CD4-positive, alpha-beta T cell treated with Interferon gamma for 1 hour (primary cell): ENCODE measurements around the gene USP47.
"Not testable (repeated sequence)": the region's sequence is repeated elsewhere in the genome, so short reads cannot be mapped to it uniquely, and the experiment has no call there.

Source experiments
- DNase-seq: peaks from one replicate; pipeline ENCODE4 v3.0.0-alpha.2; 2020

The USP47 gene

GRCh38 chr11:11841723-11842420, at the start of gene USP47:
Gene USP47 (plus strand): TSS chr11:11841972. CDS start chr11:11842186, 214 bp downstream.
- peak; percentile 93 for DNase-seq

DNA sequence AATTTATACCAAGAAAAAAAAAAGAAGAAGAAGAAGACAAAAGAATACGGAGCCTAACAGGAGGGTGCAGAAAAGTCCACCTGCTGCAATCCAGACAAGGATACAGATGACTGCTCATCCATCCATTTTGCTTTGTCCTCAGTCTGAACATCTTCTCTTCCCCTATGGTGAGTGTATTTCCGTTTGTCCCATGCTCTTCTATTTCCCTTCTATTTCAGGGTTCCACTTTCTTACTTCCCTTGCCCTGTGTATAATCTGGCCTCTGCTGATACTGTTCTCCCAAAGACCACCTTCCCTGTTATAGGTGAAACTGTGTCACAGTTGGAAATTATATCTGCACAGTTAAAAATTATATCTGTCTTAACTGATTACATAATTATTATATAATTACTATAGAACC, 48.7 kb upstream of the USP47 start:
- DNase-seq = no peak

DNA sequence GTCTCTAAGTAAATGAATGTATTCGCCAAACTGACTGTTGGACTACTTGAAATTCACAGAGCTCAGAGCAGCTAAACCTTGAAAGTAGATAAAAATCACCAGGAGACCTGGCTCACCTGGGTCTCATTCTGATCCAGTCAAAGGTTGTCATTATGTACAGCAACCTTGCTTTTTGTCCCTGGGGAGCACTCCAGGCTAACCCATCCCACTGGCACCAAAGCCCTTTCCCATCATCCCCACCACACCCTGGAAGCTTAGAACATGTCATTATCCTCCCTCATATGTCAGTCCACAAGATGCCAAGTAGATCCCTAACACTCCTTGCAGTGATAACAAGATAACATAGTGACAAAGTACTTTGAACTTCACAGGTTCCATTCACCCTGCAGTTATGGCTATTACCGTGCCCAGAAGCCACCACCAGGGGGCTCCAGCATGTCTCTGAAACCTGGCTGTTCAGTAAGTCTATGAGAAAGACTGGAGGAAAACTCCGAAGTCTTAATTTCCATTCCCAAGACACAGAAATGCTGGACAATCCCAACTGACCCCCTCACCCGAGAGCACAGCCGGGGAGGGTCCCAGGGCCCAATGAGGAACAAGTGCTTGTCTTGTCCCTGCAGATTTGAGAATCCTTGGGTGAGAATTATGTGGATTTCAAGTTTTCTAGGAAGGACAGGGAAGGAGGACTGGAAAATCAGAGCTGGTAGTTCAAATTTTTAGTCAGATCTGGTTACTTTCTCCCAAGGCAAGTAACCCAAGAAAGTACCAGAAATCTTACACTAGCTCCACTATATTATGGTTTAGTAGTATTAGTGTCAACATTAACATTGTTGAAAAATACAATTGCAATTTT, 43.0 kb upstream of the USP47 start:
- peak; percentile 63 for DNase-seq

DNA sequence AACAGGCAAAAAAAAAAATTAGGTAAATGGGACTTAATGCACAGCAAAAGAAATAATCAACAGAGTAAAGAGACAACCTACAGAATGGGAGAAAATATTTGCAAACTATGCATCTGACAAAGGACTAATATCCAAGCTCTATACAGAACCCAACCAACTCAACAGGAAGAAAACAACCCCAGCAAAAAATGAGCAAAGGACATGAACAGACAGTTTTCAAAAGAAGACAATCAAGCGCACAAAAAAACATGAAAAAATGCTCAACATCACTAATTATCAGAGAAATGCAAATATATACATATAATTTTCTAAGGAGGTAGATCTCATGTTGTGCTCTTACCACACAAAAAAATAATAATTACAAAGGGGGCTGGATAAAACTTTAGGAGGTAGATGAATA, 36.5 kb upstream of the USP47 start:
- no peak for DNase-seq

- no peak for DNase-seq
Measured at GRCh38 chr11:11806074-11806473, 35.7 kb upstream of the USP47 start.

DNA sequence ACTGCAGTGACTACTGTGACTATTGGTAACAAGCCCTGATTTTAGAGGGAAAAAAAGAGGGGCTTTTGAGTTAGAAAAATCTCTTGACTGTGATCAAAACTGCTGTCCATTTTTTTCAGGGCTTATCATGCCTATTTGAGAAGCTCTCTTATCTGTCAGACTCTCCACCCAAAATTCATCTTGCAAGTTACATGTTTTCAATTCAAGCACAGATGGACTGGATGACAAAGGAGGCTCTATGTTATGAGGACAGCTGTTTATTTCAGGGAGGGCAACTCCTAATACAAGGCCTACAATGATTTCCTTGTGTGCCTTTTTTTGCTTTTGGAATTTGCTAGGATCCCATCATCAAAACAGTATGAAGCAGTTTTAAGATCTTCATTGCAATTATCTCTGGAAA, 35.2 kb upstream of the USP47 start:
- no peak for DNase-seq

DNA sequence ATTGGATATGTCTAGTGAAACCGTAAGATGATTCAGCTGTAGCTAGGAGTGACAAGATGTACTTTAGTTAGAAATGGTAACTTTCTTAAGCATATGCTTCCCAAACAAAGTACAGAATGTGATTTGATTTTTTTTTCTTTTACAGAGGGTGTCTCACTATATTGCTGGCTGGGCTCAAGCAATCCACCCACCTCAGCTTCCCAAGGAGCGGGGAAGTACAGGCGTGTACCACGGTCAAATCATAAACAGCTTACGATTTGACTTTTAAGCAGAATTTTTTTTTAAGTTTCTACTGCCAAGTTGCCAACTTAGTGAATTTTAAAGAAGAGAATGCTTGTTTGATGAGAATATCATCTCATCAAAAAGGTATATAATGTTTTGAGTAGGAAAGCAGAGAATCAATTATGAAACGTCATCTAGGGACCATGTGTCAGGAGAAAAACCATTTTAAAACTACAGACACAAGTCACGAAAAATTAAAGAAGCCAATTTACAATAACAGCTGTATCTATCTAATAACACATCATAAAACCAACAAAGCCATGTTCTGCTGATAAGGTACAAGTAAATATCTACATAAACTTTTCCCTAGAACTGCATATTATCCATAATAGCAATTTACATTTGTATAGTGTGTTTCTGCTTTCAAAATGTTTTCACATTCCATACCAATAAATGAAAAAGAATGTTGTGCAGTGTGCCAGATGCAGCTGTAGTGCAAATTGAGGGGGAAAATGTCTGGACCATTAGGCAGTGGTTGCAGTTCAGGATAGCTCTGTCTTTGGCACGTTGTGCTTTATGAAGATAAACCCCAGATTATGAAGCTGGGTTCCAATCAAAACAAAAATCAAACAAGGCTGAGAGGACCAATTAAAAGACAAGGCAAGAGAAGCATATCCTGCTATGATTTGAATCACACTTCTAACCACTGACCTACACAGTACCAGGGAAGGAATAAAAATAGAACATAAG, 33.7 kb upstream of the USP47 start:
- DNase-seq = no peak

DNA sequence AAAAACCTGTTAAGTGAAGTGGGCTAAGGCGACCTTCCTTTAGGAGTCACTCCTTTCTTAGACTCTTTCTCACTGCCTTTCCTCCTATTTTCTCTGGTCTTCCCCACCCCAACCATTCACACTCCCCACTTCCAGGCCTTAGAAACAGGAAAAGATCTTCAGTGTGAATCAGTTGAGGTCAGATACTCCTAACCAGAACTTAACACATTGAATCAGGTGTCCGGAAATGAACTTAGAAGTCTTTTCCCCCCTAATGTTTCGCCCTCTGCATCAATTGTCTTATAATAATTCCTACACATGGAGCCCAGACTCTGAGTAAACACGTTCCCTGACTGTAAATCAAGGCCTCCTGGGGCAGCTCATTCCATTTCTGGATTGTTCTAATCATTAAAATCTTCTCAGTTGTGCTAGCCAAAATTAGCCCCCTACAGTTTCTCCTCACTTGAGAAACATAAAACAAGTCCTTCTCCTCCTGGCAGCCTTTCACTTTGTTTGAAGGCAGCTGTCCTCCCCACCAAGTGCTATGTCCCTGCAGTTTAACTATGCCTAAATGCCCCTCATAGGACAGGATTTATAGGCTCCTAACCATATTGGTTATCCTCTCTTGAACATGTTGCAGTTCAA, 32.7 kb upstream of the USP47 start:
- no peak for DNase-seq

DNA sequence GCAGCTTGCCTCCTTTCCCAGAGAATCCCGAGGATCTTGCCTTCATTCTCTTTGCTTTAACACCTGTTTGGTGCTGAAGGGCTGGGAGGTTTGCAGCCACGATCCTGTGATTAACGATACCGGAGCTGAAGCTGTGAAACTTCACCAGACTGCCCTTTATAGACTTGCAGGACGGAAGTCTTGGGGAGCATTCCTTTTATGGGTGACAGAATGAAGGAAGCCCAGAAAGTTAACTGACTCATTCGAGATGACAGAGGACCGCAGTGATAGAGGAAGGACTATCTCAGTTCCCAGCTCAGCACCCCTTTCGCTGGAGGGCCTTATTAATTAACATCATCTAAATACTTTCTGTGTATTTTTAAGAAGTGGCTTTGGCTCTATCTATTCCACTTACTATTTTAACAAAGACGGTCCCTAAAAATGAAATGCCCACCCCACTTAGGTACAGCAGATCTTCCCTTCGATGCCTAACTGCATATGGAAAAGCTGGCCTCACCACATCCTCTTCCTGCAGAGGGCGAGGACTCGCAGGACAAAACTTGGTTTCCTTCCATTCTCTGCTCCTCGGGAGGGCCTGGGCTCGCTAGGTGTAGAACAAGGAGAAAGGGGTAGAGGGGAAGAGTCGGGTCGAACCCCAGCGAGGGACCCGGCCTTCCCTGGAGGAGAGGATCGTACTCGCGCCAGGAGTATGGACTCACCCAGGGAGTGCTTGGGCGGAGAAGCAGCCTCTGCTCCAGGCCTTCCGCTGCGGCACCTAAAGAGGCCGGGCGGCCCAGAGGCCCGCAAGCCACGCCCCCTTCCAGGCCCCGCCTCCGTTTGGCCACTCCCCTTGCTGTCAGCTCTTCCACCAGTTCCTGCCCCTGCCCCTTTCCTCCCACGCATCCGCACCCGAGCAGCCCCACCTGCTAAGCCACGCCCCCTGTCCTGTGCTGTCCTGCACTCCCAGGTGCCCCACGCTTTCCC, 30.7 kb upstream of the USP47 start:
- DNase-seq = no peak

- DNase-seq = no peak
Measured at GRCh38 chr11:11813288-11813962, 28.3 kb upstream of the USP47 start.

- no peak for DNase-seq
Measured at GRCh38 chr11:11814614-11815452, 26.9 kb upstream of the USP47 start.

- no peak for DNase-seq
Measured at GRCh38 chr11:11816511-11817314, 25.1 kb upstream of the USP47 start.

GRCh38 chr11:11817957-11818356, 23.8 kb upstream of the USP47 start:
- DNase-seq = no peak

- no peak for DNase-seq
Measured at GRCh38 chr11:11818529-11819121, 23.1 kb upstream of the USP47 start.

GRCh38 chr11:11821899-11822298, 19.9 kb upstream of the USP47 start:
- no peak for DNase-seq

DNA sequence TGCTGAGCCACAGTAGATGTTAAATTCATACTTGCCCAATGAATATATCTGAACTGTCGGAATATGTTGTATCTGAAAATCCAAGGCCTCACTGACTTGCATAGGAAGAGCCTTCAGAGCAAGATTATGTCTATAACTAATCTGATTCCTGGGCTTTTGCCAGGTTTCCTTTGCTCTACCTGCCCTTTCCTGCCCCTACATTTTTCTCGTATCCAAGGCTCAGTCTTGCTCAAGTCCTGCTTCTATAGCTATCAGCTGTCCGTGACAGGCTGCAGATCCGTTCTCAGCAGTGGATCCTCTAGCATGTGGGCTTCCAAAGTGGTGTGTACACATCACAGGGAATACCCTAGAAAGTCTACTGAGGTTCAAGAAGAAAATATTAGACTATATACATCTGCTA, 18.8 kb upstream of the USP47 start:
- no peak for DNase-seq

- DNase-seq = no peak
Measured at GRCh38 chr11:11826260-11826659, 15.5 kb upstream of the USP47 start.

DNA sequence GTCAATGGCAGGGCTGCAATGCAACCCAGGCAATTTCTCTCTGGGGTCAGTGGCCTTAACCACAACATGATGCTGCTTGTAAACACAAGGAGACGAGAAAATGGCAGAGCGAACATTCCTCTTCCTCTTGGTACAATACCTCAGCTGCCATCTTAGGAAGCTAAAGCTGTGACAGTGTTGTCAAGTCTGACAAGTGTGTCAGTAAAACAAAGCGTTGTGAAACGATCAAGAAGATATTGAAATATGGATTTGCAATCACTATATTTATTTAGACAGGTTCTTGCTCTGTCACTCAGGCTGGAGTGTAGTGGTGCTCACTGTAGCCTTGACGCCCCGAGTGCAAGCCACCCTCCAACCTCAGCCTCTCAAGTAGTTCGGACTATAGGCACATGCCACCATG, 14.5 kb upstream of the USP47 start:
- DNase-seq = no peak

DNA sequence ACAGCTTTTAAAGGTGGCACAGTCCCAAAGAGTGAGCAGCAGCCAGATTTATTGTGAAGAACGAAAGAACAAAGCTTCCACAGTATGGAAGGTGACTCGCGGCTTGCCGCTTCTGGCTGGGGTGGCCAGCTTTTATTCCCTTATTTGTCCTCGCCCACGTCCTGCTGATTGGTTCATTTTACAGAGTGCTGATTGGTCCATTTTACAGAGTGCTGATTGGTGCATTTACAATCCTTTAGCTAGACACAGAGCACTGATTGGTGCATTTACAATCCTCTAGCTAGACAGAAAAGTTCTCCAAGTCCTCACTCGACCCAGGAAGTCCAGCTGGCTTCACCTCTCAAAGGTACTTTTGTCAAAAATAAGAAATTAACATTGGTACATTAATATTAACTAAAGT, 10.4 kb upstream of the USP47 start:
- not testable (repeated sequence) for DNase-seq
